Measurements from ENCODE around the gene BBC3.

Gene BBC3

GRCh38 chr19:47226426-47227351 lies 4.3 kb downstream of the BBC3 start:
- no peaks in the 10 kb centered on the region for H3K27me3 ChIP-seq (replicated peaks; ENCODE audit: control insufficient read depth, insufficient read depth, low read length)
- peaks cover 10% of the 10 kb centered on the region for H3K36me3 ChIP-seq (ENCODE audit: control insufficient read depth, insufficient read depth, low read length)
- TF ChIP-seq CTCF (IDR thresholded peaks at IDR 0.05; ENCODE audit: insufficient read depth, low read length, poor library complexity, severe bottlenecking): no peak
- H3K4me3 ChIP-seq (replicated peaks; ENCODE audit: low read depth, low read length): peak overlapping the region; percentile 88
- DNase-seq (ENCODE audit: extremely low read depth, insufficient read length): peak; percentile 83

- no peaks in the 10 kb centered on the region for H3K27me3 ChIP-seq (replicated peaks; ENCODE audit: control insufficient read depth, insufficient read depth, low read length)
- peaks cover 14% of the 10 kb centered on the region for H3K36me3 ChIP-seq (ENCODE audit: control insufficient read depth, insufficient read depth, low read length)
- peak overlapping the region; percentile 88 for H3K4me3 ChIP-seq (replicated peaks; ENCODE audit: low read depth, low read length)
- no peak for TF ChIP-seq CTCF (IDR thresholded peaks at IDR 0.05; ENCODE audit: insufficient read depth, low read length, poor library complexity, severe bottlenecking)
- DNase-seq (ENCODE audit: extremely low read depth, insufficient read length): peak; percentile 95
Measured at GRCh38 chr19:47225746-47226425, 5.1 kb downstream of the BBC3 start.

- H3K36me3 ChIP-seq (ENCODE audit: control insufficient read depth, insufficient read depth, low read length): peaks cover 14% of the 10 kb centered on the region
- no peaks in the 10 kb centered on the region for H3K27me3 ChIP-seq (replicated peaks; ENCODE audit: control insufficient read depth, insufficient read depth, low read length)
- no peak overlapping the region for H3K4me3 ChIP-seq (replicated peaks; ENCODE audit: low read depth, low read length)
- no peak for TF ChIP-seq CTCF (IDR thresholded peaks at IDR 0.05; ENCODE audit: insufficient read depth, low read length, poor library complexity, severe bottlenecking)
- no peak for DNase-seq (ENCODE audit: extremely low read depth, insufficient read length)
Measured at GRCh38 chr19:47221890-47222289, 9.1 kb downstream of the BBC3 start.

GRCh38 chr19:47221080-47221841 lies 9.7 kb downstream of the BBC3 start:
- TF ChIP-seq CTCF (IDR thresholded peaks at IDR 0.05; ENCODE audit: insufficient read depth, low read length, poor library complexity, severe bottlenecking): no peak
- Histone ChIP-seq H3K27me3 (replicated peaks; ENCODE audit: control insufficient read depth, insufficient read depth, low read length) (no peaks in the 10 kb centered on the region), H3K36me3 (ENCODE audit: control insufficient read depth, insufficient read depth, low read length) (peaks cover 11% of the 10 kb centered on the region), H3K4me3 (replicated peaks; ENCODE audit: low read depth, low read length) (no peak overlapping the region)
- no peak for DNase-seq (ENCODE audit: extremely low read depth, insufficient read length)

- no peaks in the 10 kb centered on the region for H3K27me3 ChIP-seq (replicated peaks; ENCODE audit: control insufficient read depth, insufficient read depth, low read length)
- TF ChIP-seq CTCF (IDR thresholded peaks at IDR 0.05; ENCODE audit: insufficient read depth, low read length, poor library complexity, severe bottlenecking): no peak
- peaks cover 3% of the 10 kb centered on the region for H3K36me3 ChIP-seq (ENCODE audit: control insufficient read depth, insufficient read depth, low read length)
Measured at GRCh38 chr19:47215581-47215980, 15.4 kb downstream of the BBC3 start.

More at GRCh38 chr19:47215581-47215980, 15.4 kb downstream of the BBC3 start:
- DNase-seq (ENCODE audit: extremely low read depth, insufficient read length): no peak
- no peak overlapping the region for H3K4me3 ChIP-seq (replicated peaks; ENCODE audit: low read depth, low read length)

Measured in GM06990 (cell line).